Measurements from ENCODE around the gene FOXN3. TPM values are rescaled to one million over a fixed set of nuclear protein-coding genes. Genes with fewer than 3 reads are reported as not detected.

FOXN3 gene
- polyA plus RNA-seq, 1 donor from 2014 or later: 10.3 TPM

GRCh38 chr14:89137526-89138163 is 279.4 kb downstream of the FOXN3 start:
- H3K4me3 ChIP-seq (ENCODE audit: low read length): no peak overlapping the region
- no peaks in the 10 kb centered on the region for H3K79me2 ChIP-seq (replicated peaks; ENCODE audit: insufficient read depth, low read length)
- H3K9me2 ChIP-seq (ENCODE audit: insufficient read depth, low read length): no peaks in the 10 kb centered on the region
- H2AFZ ChIP-seq (ENCODE audit: low read depth, low read length): no peak overlapping the region
- no peak overlapping the region for H3K4me2 ChIP-seq (ENCODE audit: low read length)
- H3K9ac ChIP-seq (ENCODE audit: low read length): no peak overlapping the region
- no peaks in the 10 kb centered on the region for H3K27me3 ChIP-seq (ENCODE audit: insufficient read depth, low read depth, low read length)
- no peaks in the 10 kb centered on the region for H3F3A ChIP-seq (ENCODE audit: insufficient read depth, low read length, poor library complexity, severe bottlenecking)
- no peaks in the 10 kb centered on the region for H4K20me1 ChIP-seq (ENCODE audit: insufficient read depth)
- TF ChIP-seq, protein P1, sequence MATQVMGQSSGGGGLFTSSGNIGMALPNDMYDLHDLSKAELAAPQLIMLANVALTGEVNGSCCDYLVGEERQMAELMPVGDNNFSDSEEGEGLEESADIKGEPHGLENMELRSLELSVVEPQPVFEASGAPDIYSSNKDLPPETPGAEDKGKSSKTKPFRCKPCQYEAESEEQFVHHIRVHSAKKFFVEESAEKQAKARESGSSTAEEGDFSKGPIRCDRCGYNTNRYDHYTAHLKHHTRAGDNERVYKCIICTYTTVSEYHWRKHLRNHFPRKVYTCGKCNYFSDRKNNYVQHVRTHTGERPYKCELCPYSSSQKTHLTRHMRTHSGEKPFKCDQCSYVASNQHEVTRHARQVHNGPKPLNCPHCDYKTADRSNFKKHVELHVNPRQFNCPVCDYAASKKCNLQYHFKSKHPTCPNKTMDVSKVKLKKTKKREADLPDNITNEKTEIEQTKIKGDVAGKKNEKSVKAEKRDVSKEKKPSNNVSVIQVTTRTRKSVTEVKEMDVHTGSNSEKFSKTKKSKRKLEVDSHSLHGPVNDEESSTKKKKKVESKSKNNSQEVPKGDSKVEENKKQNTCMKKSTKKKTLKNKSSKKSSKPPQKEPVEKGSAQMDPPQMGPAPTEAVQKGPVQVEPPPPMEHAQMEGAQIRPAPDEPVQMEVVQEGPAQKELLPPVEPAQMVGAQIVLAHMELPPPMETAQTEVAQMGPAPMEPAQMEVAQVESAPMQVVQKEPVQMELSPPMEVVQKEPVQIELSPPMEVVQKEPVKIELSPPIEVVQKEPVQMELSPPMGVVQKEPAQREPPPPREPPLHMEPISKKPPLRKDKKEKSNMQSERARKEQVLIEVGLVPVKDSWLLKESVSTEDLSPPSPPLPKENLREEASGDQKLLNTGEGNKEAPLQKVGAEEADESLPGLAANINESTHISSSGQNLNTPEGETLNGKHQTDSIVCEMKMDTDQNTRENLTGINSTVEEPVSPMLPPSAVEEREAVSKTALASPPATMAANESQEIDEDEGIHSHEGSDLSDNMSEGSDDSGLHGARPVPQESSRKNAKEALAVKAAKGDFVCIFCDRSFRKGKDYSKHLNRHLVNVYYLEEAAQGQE (IDR thresholded peaks at IDR 0.05; ENCODE audit: borderline replicate concordance): no peak
- no peak for TF ChIP-seq MXI1 (conservative IDR thresholded peaks at IDR 0.05; ENCODE audit: poor library complexity, severe bottlenecking)
- TF ChIP-seq EZH2 (IDR thresholded peaks at IDR 0.05; ENCODE audit: borderline replicate concordance, insufficient read depth, low read length, poor library complexity, severe bottlenecking): no peak
- TF ChIP-seq TAF1 (IDR thresholded peaks at IDR 0.05; ENCODE audit: low read depth): no peak
- no peak for TF ChIP-seq POLR2AphosphoS5 (IDR thresholded peaks at IDR 0.05)
- no peak for TF ChIP-seq SMC3 (conservative IDR thresholded peaks at IDR 0.05; ENCODE audit: poor library complexity)
- no peak for TF ChIP-seq RAD21 (conservative IDR thresholded peaks at IDR 0.05)
- no peak for TF ChIP-seq EP300 (conservative IDR thresholded peaks at IDR 0.05; ENCODE audit: poor library complexity, severe bottlenecking)
- TF ChIP-seq CTCF (IDR thresholded peaks at IDR 0.05; ENCODE audit: poor library complexity, severe bottlenecking): no peak
- H3K27ac ChIP-seq (ENCODE audit: low read length): no peak overlapping the region
- no peaks in the 10 kb centered on the region for H3K9me3 ChIP-seq (ENCODE audit: low read length)
- no peaks in the 10 kb centered on the region for H3K36me3 ChIP-seq (ENCODE audit: insufficient read depth, low read length)

- H3K9ac ChIP-seq (ENCODE audit: low read length): no peak overlapping the region
- H2AFZ ChIP-seq (ENCODE audit: low read depth, low read length): no peak overlapping the region
- H3K9me3 ChIP-seq (ENCODE audit: low read length): no peaks in the 10 kb centered on the region
- H4K20me1 ChIP-seq (ENCODE audit: insufficient read depth): no peaks in the 10 kb centered on the region
- no peak for TF ChIP-seq CTCF (IDR thresholded peaks at IDR 0.05; ENCODE audit: poor library complexity, severe bottlenecking)
- no peak for TF ChIP-seq SMC3 (conservative IDR thresholded peaks at IDR 0.05; ENCODE audit: poor library complexity)
- TF ChIP-seq, protein P1 (IDR thresholded peaks at IDR 0.05; ENCODE audit: borderline replicate concordance): no peak
- no peak for TF ChIP-seq RAD21 (conservative IDR thresholded peaks at IDR 0.05)
- no peak for TF ChIP-seq EZH2 (IDR thresholded peaks at IDR 0.05; ENCODE audit: borderline replicate concordance, insufficient read depth, low read length, poor library complexity, severe bottlenecking)
- no peak for TF ChIP-seq MXI1 (conservative IDR thresholded peaks at IDR 0.05; ENCODE audit: poor library complexity, severe bottlenecking)
- no peak for TF ChIP-seq TAF1 (IDR thresholded peaks at IDR 0.05; ENCODE audit: low read depth)
- TF ChIP-seq EP300 (conservative IDR thresholded peaks at IDR 0.05; ENCODE audit: poor library complexity, severe bottlenecking): no peak
- no peak for TF ChIP-seq POLR2AphosphoS5 (IDR thresholded peaks at IDR 0.05)
- no peaks in the 10 kb centered on the region for H3F3A ChIP-seq (ENCODE audit: insufficient read depth, low read length, poor library complexity, severe bottlenecking)
- H3K4me2 ChIP-seq (ENCODE audit: low read length): no peak overlapping the region
- H3K27me3 ChIP-seq (ENCODE audit: insufficient read depth, low read depth, low read length): no peaks in the 10 kb centered on the region
- no peaks in the 10 kb centered on the region for H3K36me3 ChIP-seq (ENCODE audit: insufficient read depth, low read length)
- H3K79me2 ChIP-seq (replicated peaks; ENCODE audit: insufficient read depth, low read length): no peaks in the 10 kb centered on the region
- H3K9me2 ChIP-seq (ENCODE audit: insufficient read depth, low read length): no peaks in the 10 kb centered on the region
- no peak overlapping the region for H3K27ac ChIP-seq (ENCODE audit: low read length)
- H3K4me3 ChIP-seq (ENCODE audit: low read length): no peak overlapping the region
These were observed 280.4 kb downstream of the FOXN3 start for GRCh38 chr14:89136587-89136986.

Data from neural cell (in vitro differentiated cells).